GM19193 (cell line): ENCODE results near the gene GOLGA3.

Source experiments
- POLR2A ChIP-seq: IDR thresholded peaks from 4 replicates; pipeline ENCODE4 v1.6.1; 2011; ENCODE audit not compliant: insufficient read depth, insufficient read length; ENCODE audit errors: extremely low read depth

GOLGA3 gene

DNA sequence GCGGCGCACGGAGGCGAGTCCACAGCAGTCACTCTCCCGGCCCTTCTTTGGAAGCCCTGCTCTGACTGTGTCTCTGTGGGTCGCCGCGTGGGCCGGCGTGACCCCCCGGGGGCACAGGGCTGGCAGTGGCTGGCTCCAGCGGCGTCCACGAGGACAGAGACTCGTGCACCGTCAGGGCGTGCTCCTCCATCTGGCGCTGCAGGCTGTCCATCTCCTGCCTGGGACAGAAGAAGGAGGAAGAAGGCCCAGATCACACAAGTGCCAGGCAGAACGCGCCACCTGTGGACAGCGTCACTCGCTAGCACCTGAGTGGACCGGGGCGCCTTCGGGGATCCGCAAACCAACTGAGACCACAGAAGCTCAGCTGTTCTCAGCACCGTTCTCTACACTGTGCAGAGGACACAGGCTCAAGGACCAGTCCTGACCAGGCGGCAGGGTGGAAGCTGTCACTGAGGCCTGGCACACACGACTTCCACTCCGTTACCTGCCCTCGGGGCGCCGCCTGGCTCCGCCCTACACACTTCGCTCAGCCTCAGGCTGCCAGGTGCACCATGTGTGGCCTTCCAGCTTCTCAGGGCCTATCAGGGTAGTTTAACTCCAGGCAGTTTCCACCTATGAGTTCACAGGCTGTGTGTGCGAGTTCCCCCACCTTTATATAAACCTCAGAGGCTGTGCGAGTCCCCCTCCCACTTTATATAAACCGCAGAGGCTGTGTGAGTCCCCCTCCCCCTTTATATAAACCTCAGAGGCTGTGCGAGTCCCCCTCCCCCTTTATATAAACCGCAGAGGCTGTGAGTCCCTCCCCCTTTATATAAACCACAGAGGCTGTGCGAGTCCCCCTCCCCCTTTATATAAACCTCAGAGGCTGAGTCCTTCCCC is 55.4 kb downstream of the GOLGA3 start:
- no peak for TF ChIP-seq POLR2A

DNA sequence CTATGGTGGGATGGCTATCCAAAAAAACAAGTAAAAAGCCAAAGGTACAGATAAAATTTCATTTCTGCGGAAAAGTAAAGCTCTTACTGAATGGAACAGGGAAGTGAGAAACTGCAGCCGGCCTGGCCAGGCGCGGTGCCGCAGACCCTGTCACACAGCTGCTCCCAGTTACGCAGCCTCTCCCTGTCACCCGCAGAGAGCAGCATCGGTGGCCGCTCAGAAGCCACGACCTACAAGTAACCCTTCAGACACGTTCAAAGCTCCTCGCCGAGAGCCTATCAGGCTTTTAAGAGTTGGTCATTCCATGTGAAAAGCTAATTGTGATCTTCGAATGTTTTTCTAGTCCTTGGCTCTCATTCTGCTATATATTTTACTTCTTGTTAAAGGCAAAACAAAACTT is 56.1 kb downstream of the GOLGA3 start:
- TF ChIP-seq POLR2A, result peak; percentile 20

GRCh38 chr12:132771126-132771838 is 57.4 kb downstream of the GOLGA3 start:
- peak; percentile 53 for TF ChIP-seq POLR2A

- TF ChIP-seq POLR2A, result no peak
Observed at GRCh38 chr12:132766380-132767085, 62.1 kb downstream of the GOLGA3 start.

- no peak for TF ChIP-seq POLR2A
Observed at GRCh38 chr12:132765361-132765760, 63.3 kb downstream of the GOLGA3 start.

- TF ChIP-seq POLR2A, result no peak
Observed at GRCh38 chr12:132764231-132764630, 64.4 kb downstream of the GOLGA3 start.

DNA sequence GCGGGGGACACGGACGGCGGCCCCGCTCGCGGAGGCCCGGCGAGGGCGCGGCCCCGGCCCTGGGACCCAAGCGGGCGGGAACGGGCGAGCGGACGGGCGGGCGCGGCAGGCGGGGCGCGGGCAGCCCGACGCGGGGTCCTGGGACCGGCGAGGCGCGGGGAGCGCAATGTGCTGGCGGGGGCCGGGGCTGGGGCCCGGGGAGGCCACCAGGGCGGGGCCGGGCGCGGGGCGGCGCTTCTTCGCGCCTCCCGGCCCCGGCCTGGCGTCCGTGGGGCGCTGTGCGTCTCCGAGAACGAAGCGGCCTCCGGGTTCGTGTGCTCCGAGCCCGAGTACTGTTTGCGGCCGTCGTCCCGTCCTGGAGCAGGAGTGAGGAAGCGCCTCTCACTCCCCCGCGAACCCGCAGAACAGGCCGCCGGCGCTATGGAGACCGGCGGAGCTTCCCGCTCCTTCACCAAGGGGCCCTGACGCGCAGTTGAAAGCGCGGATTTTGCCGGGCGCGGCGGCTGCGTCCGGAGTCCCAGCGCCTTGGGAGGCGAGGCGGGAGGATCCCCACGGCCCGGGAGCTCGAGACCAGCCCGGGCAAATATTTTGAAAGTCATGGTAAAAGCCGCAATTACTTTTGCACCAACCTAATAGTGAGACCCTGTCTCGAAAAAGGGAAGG is 66.6 kb downstream of the GOLGA3 start:
- TF ChIP-seq POLR2A, result peak; percentile 94

DNA sequence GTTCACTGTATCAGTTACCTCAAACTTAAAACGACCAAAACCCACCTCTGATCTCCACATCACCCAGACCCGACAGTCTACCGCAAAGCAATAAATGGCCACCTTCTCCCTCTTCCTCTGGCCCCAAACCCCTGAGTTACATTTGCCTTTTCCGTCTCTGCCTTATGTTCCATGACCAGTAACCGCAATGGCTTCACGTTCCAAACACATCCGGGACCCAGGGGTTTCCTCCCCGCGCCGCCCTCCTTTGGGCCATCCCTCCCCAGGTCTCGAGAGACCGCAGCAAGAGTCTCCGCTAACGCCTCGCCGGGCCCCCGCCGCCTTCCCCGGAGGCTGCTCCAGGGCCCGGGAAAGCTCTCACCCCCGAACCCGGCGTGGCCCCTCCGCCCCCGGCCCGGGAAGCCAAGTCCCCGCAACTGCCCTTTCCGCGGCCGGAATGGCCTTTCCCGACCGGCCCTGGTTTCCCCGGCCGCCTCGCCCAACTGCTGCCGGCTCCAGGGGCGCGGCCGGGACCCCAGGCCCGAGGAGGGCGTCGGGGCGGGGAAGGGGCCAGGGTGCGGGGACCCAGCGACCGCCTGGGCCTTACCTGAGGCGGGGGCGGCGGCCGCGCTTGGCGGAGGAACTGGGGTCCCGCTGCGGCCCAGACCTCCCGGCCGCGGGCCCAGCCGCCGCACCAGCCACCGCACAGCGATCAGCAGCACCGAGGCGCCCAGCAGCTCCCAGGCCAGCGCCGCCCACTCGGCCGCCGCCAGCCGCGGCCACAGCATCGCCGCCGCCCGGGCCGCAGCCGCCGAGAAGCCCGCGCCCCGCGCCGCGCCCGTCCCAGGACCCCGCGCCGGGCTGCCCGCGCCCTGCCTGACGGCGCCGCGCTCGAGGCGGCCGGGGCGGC is 67.4 kb downstream of the GOLGA3 start, which contains the start of gene ANKLE2:
TSS of gene ANKLE2 (minus strand) at position 801 of the 889 bp plus-strand sequence. CDS start at position 767, 34 bp downstream.
- TF ChIP-seq POLR2A, result no peak

DNA sequence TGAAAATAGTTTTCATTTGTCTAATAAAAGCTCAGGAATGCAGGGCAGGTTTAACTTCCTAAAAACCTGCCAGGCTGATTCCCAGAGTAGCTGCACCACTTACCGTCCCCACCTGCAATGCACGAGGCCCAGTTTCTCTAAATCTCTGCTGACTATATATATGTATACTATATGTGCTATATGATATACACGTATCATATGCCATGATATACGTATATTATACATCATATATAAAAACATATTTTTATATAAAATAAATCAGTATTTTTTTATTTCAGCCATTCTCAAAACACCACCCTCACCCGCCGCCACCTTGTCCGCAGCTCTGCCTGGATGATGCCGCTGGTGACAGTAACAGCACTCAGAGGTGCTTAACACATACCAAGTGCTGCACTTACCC is 69.3 kb downstream of the GOLGA3 start:
- TF ChIP-seq POLR2A, result no peak

DNA sequence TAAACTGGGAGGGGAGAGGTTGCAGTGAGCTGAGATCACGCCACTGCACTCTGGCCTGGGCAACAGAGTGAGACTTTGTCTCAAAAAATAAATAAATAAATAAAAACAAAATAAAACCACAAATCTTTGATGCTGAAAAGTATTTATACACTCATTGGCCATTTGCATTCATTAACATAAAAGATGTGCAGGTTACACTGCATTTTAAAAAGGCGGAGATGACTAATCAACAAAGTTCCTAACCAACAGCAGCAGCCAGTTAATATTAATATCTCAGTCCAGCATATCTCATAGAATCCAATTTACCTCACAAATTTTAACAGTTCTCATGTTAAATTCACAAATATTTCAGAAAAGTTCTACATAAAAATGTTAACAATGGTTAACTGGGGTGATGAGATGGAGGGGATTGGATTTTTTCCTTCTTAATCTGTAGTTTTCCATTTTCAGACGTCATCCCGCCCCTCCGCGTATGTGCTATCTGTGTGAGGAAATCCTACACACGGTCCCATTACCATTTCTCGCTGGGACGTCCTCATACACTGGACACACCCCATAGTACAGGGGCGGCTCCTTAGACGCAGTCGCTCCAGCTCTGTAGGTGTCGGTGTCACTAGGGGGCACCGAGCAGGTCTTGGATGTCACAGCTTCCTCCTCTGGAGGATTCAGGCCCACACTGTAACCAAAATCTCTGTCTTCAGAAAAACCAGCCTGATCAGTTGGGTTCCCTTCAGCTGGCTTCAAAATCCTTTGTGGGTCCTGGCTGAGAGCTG is 74.3 kb downstream of the GOLGA3 start:
- no peak for TF ChIP-seq POLR2A

DNA sequence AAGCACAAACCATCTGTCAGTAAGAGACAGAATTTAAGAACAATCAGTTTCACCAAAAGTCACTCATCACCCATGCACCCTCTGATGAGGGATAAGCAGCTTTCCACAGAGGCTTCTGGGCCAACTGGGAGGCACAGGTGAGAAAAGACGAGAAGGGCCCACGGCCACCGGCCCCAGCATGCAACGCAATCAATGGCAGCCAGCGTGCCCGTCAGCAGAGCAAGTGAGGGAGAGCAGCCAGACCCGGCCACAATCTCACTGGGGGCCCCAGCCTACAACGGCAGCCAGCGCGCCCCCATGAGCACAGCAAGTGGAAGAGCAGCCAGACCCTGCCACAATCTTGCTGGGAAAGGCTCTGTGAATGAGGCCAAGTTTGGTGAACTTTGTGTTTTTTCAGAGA is 80.3 kb downstream of the GOLGA3 start:
- no peak for TF ChIP-seq POLR2A

- TF ChIP-seq POLR2A, result no peak
Observed at GRCh38 chr12:132747896-132748295, 80.8 kb downstream of the GOLGA3 start.

DNA sequence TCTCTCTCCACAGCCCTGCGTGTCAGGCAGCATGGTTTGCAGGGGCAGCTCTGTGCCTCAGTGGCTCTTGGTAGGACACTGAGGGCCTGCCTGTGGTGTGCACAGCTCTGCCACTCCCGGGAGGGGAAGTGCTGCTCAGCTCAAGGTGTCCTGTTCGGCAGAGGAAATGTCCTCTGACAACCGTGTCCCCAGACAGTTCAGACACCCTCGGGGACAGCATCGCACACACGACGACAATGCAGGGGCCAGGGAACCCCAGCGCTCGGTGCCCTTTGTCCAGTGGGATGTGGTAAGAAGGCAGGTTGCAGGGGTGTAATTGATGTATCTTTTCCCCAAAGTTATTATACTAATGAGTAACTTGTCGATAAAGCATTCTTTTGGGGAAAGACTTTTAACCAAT is 81.3 kb downstream of the GOLGA3 start:
- TF ChIP-seq POLR2A, result no peak

DNA sequence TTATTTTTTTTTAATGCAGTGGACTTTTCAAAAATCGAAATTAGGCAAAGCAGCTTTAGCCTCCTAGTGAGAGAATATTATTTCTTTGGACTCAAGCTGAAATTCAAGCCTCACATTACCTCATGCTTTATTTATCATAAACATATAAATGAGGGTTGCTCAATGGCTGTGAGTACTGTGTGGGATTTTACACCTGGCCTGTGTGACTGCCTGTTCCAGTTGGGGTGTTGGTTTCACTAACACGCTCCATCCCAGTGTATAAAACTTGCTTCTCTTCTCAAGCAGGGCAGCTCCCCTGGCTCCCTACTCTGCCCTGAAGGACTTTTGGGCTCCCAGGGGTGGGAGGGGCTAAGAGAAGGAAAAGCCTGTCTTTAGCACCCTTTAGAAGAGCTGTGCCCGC is 82.1 kb downstream of the GOLGA3 start:
- no peak for TF ChIP-seq POLR2A

- TF ChIP-seq POLR2A, result no peak
Observed at GRCh38 chr12:132743831-132744230, 84.8 kb downstream of the GOLGA3 start.
